Common myeloid progenitor, CD34-positive (primary cell): Measurements from ENCODE around the gene PTBP1.
"Not testable (repeated sequence)": the region's sequence is repeated elsewhere in the genome, so short reads cannot be mapped to it uniquely, and the experiment has no call there.

Experiments used
- CTCF ChIA-PET: fragments of 350-600 bp; sonication (Branson Sonifier 250); formaldehyde crosslinking; loops from one replicate; lab custom pipeline; 2021; ENCODE audit warnings: antibody characterized with exemption; lab: Charles Lee
- POLR2A ChIA-PET: fragments of 350-600 bp; sonication (Branson Sonifier 250); formaldehyde crosslinking; loops from one replicate; lab custom pipeline; 2021; ENCODE audit warnings: antibody characterized with exemption; lab: Charles Lee
- DNase-seq, 3 donors: peaks; one replicate each; pipeline versions ENCODE4 v3.0.0 to v3.0.0-alpha.2; 2013
- H3K27ac ChIP-seq, 2 experiments: 1 replicate in 1 of 2; 2 replicates in 1 of 2; pipeline ENCODE4 v1.7.0; 2013; ENCODE audit warnings: inconsistent platforms in 2 of 2, low read length in 2 of 2, mild to moderate bottlenecking in 2 of 2, low read depth in 1 of 2, moderate library complexity in 1 of 2; ENCODE audit not compliant: severe bottlenecking in 2 of 2, insufficient read depth in 1 of 2, poor library complexity in 1 of 2
- H3K27me3 ChIP-seq, 5 experiments: replicated peaks in 2 of 5; 1 replicate in 3 of 5; 2 replicates in 2 of 5; pipeline versions ENCODE4 v1.6.1 to v1.7.0; 2013; ENCODE audit warnings: low read length in 4 of 5, mild to moderate bottlenecking in 2 of 5, moderate library complexity in 2 of 5, inconsistent platforms in 1 of 5; ENCODE audit not compliant: insufficient read depth in 5 of 5, control insufficient read depth in 4 of 5
- H3K36me3 ChIP-seq, 4 experiments: 1 replicate in 2 of 4; 2 replicates in 2 of 4; pipeline versions ENCODE4 v1.6.1 to v1.7.0; 2013; ENCODE audit warnings: low read length in 3 of 4, control low read depth in 1 of 4, mild to moderate bottlenecking in 1 of 4; ENCODE audit not compliant: control insufficient read depth in 4 of 4, insufficient read depth in 4 of 4
- H3K4me1 ChIP-seq, 4 experiments: 1 replicate in 3 of 4; 2 replicates in 1 of 4; pipeline versions ENCODE4 v1.6.1 to v1.7.1; 2013; ENCODE audit warnings: low read length in 3 of 4, mild to moderate bottlenecking in 3 of 4, control low read depth in 1 of 4, inconsistent platforms in 1 of 4, moderate library complexity in 1 of 4; ENCODE audit not compliant: control insufficient read depth in 4 of 4, insufficient read depth in 4 of 4; ENCODE audit errors: control extremely low read depth in 1 of 4
- H3K4me3 ChIP-seq, 7 experiments: 1 replicate in 4 of 7; 2 replicates in 3 of 7; pipeline versions ENCODE4 v1.5.1 to v1.7.0; 2013; ENCODE audit warnings: mild to moderate bottlenecking in 7 of 7, low read length in 6 of 7, moderate library complexity in 6 of 7, inconsistent platforms in 2 of 7, low read depth in 2 of 7, control low read depth in 1 of 7; ENCODE audit not compliant: insufficient read depth in 4 of 7, control insufficient read depth in 1 of 7; ENCODE audit errors: extremely low read depth in 1 of 7
- H3K9me3 ChIP-seq, 5 experiments: 1 replicate in 4 of 5; 2 replicates in 1 of 5; pipeline versions ENCODE4 v1.6.1 to v1.7.1; 2013; ENCODE audit warnings: low read length in 4 of 5, mild to moderate bottlenecking in 2 of 5, inconsistent platforms in 1 of 5, low read depth in 1 of 5, moderate library complexity in 1 of 5; ENCODE audit not compliant: control insufficient read depth in 4 of 5, insufficient read depth in 2 of 5; ENCODE audit errors: control extremely low read depth in 1 of 5
- WGBS: methylation state at CpG from one replicate; pipeline ENCODE4 v1.1.5; 2013; ENCODE audit not compliant: insufficient coverage; 5-methylcytosine and 5-hydroxymethylcytosine counted together

PTBP1 gene

GRCh38 chr19:843836-844545 is 46.7 kb downstream of the PTBP1 start:
- POLR2A ChIA-PET: no interaction called here
- Histone ChIP-seq H3K4me1 (peaks cover 0 to 12% (median 8%) of the 10 kb centered on the region in 4 experiments), H3K27me3 (peaks cover 3 to 67% (median 9%) of the 10 kb centered on the region in 5 experiments), H3K27ac (no peak overlapping the region), H3K36me3 (no peaks in the 10 kb centered on the region), H3K9me3 (no peaks in the 10 kb centered on the region), H3K4me3 (no peak overlapping the region)
- 11% methylated on average over 29 of the region's 70 CpGs for WGBS
- no peak for DNase-seq
- CTCF ChIA-PET: interaction anchor here (1.2 kb wide), 1 partner anchor 73 kb away, joined by 3 read pairs; no protein-coding TSS in a partner anchor

GRCh38 chr19:844546-844971 is 47.3 kb downstream of the PTBP1 start:
- H3K4me1 ChIP-seq: peaks cover 0 to 12% (median 8%) of the 10 kb centered on the region in 4 experiments
- ChIA-PET POLR2A (no interaction called here), CTCF (no interaction called here)
- H3K4me3 ChIP-seq: no peak overlapping the region
- peaks cover 3 to 70% (median 9%) of the 10 kb centered on the region in 5 experiments for H3K27me3 ChIP-seq
- no peak overlapping the region for H3K27ac ChIP-seq
- no peaks in the 10 kb centered on the region for H3K36me3 ChIP-seq
- 60% methylated on average over 1 of the region's 11 CpGs for WGBS
- H3K9me3 ChIP-seq: no peaks in the 10 kb centered on the region
- DNase-seq: peak in 2 of 3 donors; percentile 40 to 64

GRCh38 chr19:845707-846521 is 48.7 kb downstream of the PTBP1 start:
- no peak for DNase-seq
- Histone ChIP-seq H3K4me3 (no peak overlapping the region), H3K9me3 (no peaks in the 10 kb centered on the region), H3K4me1 (peaks cover 0 to 18% (median 9%) of the 10 kb centered on the region in 4 experiments), H3K27ac (no peak overlapping the region), H3K36me3 (no peaks in the 10 kb centered on the region), H3K27me3 (peaks cover 3 to 77% (median 13%) of the 10 kb centered on the region in 5 experiments)
- POLR2A ChIA-PET: no interaction called here
- CTCF ChIA-PET: interaction anchor here (1.2 kb wide), 1 partner anchor 88 kb away, joined by 3 read pairs; no protein-coding TSS in a partner anchor
- WGBS: 82% methylated on average over 30 of the region's 37 CpGs

- Histone ChIP-seq H3K27me3 (peaks cover 3 to 84% (median 13%) of the 10 kb centered on the region in 5 experiments), H3K36me3 (no peaks in the 10 kb centered on the region), H3K27ac (no peak overlapping the region), H3K4me3 (no peak overlapping the region), H3K4me1 (peaks cover 0 to 14% (median 6%) of the 10 kb centered on the region in 4 experiments), H3K9me3 (no peaks in the 10 kb centered on the region)
- POLR2A ChIA-PET: no interaction called here
- DNase-seq: no peak
- CTCF ChIA-PET: no interaction called here
- WGBS: 28% methylated on average over 9 of the region's 12 CpGs
These were observed 51.2 kb downstream of the PTBP1 start for GRCh38 chr19:848386-848921.

GRCh38 chr19:849195-849594 is 51.9 kb downstream of the PTBP1 start:
- H3K4me3 ChIP-seq, H3K27ac ChIP-seq, H3K4me1 ChIP-seq, DNase-seq, POLR2A ChIA-PET, H3K36me3 ChIP-seq, H3K9me3 ChIP-seq: not testable (repeated sequence)
- 96% methylated on average over 7 of the region's 8 CpGs for WGBS
- CTCF ChIA-PET: interaction anchor here (2.3 kb wide), 1 partner anchor 14 kb away, joined by 7 read pairs; no protein-coding TSS in a partner anchor
- H3K27me3 ChIP-seq: peaks cover 3 to 81% (median 13%) of the 10 kb centered on the region in 5 experiments

- no peak overlapping the region for H3K4me3 ChIP-seq
- no peaks in the 10 kb centered on the region for H3K36me3 ChIP-seq
- no peak overlapping the region for H3K27ac ChIP-seq
- ChIA-PET CTCF (interaction anchor here (2.3 to 3.3 kb wide), 2 partner anchors 13 to 80 kb away, joined by 7 to 9 read pairs; no protein-coding TSS in a partner anchor), POLR2A (interaction anchor here (0.5 kb wide), 1 partner anchor 1132 kb away, joined by 3 read pairs; no protein-coding TSS in a partner anchor)
- DNase-seq: peak in 2 of 3 donors; percentile 53 to 58
- H3K27me3 ChIP-seq: peaks cover 3 to 73% (median 10%) of the 10 kb centered on the region in 5 experiments
- peaks cover 0 to 6% (median 4%) of the 10 kb centered on the region in 4 experiments for H3K4me1 ChIP-seq
- H3K9me3 ChIP-seq: no peaks in the 10 kb centered on the region
- WGBS: 22% methylated on average over 25 of the region's 28 CpGs
These were observed 53.1 kb downstream of the PTBP1 start for GRCh38 chr19:850221-850978.
